Measurements from ENCODE around the gene SMURF2. TPM values are rescaled to one million over a fixed set of nuclear protein-coding genes. Genes with fewer than 3 reads are reported as not detected.

SMURF2 gene
- total and polyA plus RNA-seq, 9 of the 15 experiments (the other 6 are each of a cell fraction or from before 2014, with no cell fraction given) = 3.8 to 22.0 (median 14.8) TPM

- no peak for TF ChIP-seq HDAC1 (IDR thresholded peaks at IDR 0.05)
- TF ChIP-seq, protein P1, sequence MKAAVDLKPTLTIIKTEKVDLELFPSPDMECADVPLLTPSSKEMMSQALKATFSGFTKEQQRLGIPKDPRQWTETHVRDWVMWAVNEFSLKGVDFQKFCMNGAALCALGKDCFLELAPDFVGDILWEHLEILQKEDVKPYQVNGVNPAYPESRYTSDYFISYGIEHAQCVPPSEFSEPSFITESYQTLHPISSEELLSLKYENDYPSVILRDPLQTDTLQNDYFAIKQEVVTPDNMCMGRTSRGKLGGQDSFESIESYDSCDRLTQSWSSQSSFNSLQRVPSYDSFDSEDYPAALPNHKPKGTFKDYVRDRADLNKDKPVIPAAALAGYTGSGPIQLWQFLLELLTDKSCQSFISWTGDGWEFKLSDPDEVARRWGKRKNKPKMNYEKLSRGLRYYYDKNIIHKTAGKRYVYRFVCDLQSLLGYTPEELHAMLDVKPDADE (conservative IDR thresholded peaks at IDR 0.05; ENCODE audit: control insufficient read depth, low read depth, low read length) = no peak
Measured at GRCh38 chr17:64574646-64575045, 87.5 kb downstream of the SMURF2 start (continued).

GRCh38 chr17:64573214-64573613, 88.9 kb downstream of the SMURF2 start:
- H4K20me1 ChIP-seq (replicated peaks; ENCODE audit: control insufficient read depth, insufficient read depth, low read length) = no peaks in the 10 kb centered on the region
- peaks cover 7 to 20% of the 10 kb centered on the region in 2 experiments; a peak in 4 of 5 replicates for H3K4me1 ChIP-seq (replicated peaks in 1 of 2; ENCODE audit: control insufficient read depth in 2 of 2, insufficient read depth in 2 of 2, low read length in 2 of 2)
- CTCF ChIA-PET (ENCODE audit: low intra/inter-chr PET ratio) = interaction anchor here (1.0 kb wide), 1 partner anchor 76 kb away, joined by 4 read pairs; no protein-coding TSS in a partner anchor
- H3K9ac ChIP-seq (ENCODE audit: insufficient read depth in 1 of 2, low read depth in 2 of 2, low read length in 2 of 2) = no peak overlapping the region
- H2AFZ ChIP-seq (ENCODE audit: low read depth, low read length) = peak overlapping the region; percentile 47; the same call in 1 of the 2 replicates
- ATAC-seq (peak; percentile 28; the same call in 1 of the 3 replicates), FAIRE-seq (no peak), DNase-seq (ENCODE audit: extremely low read depth in 1 of 4, low spot score in 3 of 4) (no peak)
- H3K36me3 ChIP-seq (ENCODE audit: control insufficient read depth, insufficient read depth, low read length) = peaks cover 20% of the 10 kb centered on the region
- POLR2A ChIA-PET = interaction anchor here (0.5 to 1.8 kb wide), 11 partner anchors 10 to 153 kb away, joined by 3 to 18 read pairs (median 4); partner anchors contain the start of genes CEP95 and DDX5
- H3K9me1 ChIP-seq (ENCODE audit: control insufficient read depth, insufficient read depth, low read length) = no peaks in the 10 kb centered on the region
- H3K9me3 ChIP-seq (replicated peaks; ENCODE audit: control insufficient read depth, insufficient read depth, low read depth, low read length) = no peaks in the 10 kb centered on the region
- no peak overlapping the region for H3K4me2 ChIP-seq (ENCODE audit: insufficient read depth, low read length)
- H3K79me2 ChIP-seq (ENCODE audit: control insufficient read depth, insufficient read depth, low read length) = no peaks in the 10 kb centered on the region
- no peak overlapping the region for H3K4me3 ChIP-seq
- intact Hi-C loops (cut with micrococcal nuclease) (no loop called here), in situ Hi-C loops (cut with MboI) (no loop called here)
- BruUV-seq (replicated peaks) = no TSS peak
- H3K27ac ChIP-seq (ENCODE audit: extremely low read depth, low read depth, low read length) = peak overlapping the region; percentile 73; the same call in 2 of the 3 replicates
- H3K27me3 ChIP-seq (ENCODE audit: control insufficient read depth in 2 of 2, insufficient read depth in 2 of 2, low read length in 2 of 2) = no peaks in the 10 kb centered on the region
- TF ChIP-seq RBM14 (IDR thresholded peaks at IDR 0.05; ENCODE audit: borderline replicate concordance, insufficient read depth, low read depth, low read length) (no peak), CTCF (IDR thresholded peaks at IDR 0.05 in 2 of 3, conservative IDR thresholded peaks at IDR 0.05 in 1 of 3; ENCODE audit: insufficient read depth in 2 of 3, low read depth in 1 of 3, low read length in 3 of 3) (no peak), HNRNPK (IDR thresholded peaks at IDR 0.05; ENCODE audit: low read depth, low read length, poor library complexity, severe bottlenecking) (peak; percentile 79), KLF16 (IDR thresholded peaks at IDR 0.05) (no peak), CEBPB (tag; IDR thresholded peaks at IDR 0.05) (no peak), ZNF551 (CRISPR knock-in tag; IDR thresholded peaks at IDR 0.05) (no peak), CBFB (CRISPR knock-in tag; IDR thresholded peaks at IDR 0.05) (no peak), ZNF586 (CRISPR knock-in tag; conservative IDR thresholded peaks at IDR 0.05) (no peak), ZNF41 (CRISPR knock-in tag; conservative IDR thresholded peaks at IDR 0.05) (no peak), ZNF584 (CRISPR knock-in tag; IDR thresholded peaks at IDR 0.05; ENCODE audit: low read depth) (no peak), PCBP1 (IDR thresholded peaks at IDR 0.05; ENCODE audit: low read depth, low read length, poor library complexity, severe bottlenecking) (peak; percentile 86), PCBP2 (IDR thresholded peaks at IDR 0.05; ENCODE audit: low read depth, low read length, poor library complexity, severe bottlenecking) (peak; percentile 97), FOXK1 (CRISPR knock-in tag; IDR thresholded peaks at IDR 0.05; ENCODE audit: borderline replicate concordance) (no peak), SRSF9 (IDR thresholded peaks at IDR 0.05; ENCODE audit: borderline replicate concordance, low read depth, low read length) (no peak), U2AF1 (optimal IDR thresholded peaks at IDR 0.05; ENCODE audit: low read depth, low read length) (no peak), ZNF263 (CRISPR knock-in tag; IDR thresholded peaks at IDR 0.05; ENCODE audit: borderline replicate concordance) (peak; percentile 94), DDX20 (tag; IDR thresholded peaks at IDR 0.05; ENCODE audit: low read depth) (no peak)

All from K562 (cell line).